Stimulated activated CD4-positive, alpha-beta T cell treated with anti-CD3 and anti-CD28 coated beads, Interleukin-2, amount 100 ng/mL, for 4 hours (primary cell): Measurements from ENCODE around the gene SLC15A2.
"Not testable (repeated sequence)": the region's sequence is repeated elsewhere in the genome, so short reads cannot be mapped to it uniquely, and the experiment has no call there.

Source experiments
- DNase-seq: peaks from one replicate; pipeline ENCODE4 v3.0.0-alpha.2; 2020; ENCODE audit warnings: low read depth

The SLC15A2 gene

DNA sequence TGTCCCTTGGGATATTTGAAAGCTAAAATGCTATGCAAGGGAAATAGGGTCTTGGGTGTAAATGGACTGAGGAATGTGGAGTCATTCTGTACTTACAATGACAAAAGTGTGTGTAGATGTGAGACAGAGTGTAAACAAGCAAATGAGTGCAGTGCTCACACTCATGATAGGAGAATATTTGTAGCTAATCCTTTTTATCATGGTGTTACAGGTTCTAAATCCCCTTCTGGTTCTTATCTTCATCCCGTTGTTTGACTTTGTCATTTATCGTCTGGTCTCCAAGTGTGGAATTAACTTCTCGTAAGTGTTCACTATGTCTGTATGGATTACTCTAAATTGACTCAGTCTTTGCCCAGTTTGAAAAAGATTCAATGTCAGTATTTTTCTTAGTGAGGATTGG, 30.5 kb downstream of the SLC15A2 start:
- no peak for DNase-seq

DNA sequence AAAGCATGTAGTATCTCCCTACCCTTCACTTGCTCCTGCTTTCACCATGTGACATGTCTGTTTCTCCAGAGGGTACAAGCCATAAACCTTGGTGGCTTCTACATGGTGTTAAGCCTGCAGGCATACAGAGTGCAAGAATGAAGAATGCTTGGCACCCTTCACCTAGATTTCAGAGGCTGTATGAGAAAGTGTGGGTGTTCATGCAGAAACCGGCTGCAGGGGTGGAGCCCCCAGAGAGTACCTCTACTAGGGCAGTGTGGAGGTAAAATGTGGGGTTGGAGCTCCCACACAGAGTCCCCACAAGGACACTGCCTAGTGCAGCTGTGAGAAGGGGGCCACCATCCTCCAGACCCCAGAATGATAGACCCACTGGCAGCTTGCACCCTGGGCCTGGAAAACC, 32.2 kb downstream of the SLC15A2 start:
- no peak for DNase-seq

DNA sequence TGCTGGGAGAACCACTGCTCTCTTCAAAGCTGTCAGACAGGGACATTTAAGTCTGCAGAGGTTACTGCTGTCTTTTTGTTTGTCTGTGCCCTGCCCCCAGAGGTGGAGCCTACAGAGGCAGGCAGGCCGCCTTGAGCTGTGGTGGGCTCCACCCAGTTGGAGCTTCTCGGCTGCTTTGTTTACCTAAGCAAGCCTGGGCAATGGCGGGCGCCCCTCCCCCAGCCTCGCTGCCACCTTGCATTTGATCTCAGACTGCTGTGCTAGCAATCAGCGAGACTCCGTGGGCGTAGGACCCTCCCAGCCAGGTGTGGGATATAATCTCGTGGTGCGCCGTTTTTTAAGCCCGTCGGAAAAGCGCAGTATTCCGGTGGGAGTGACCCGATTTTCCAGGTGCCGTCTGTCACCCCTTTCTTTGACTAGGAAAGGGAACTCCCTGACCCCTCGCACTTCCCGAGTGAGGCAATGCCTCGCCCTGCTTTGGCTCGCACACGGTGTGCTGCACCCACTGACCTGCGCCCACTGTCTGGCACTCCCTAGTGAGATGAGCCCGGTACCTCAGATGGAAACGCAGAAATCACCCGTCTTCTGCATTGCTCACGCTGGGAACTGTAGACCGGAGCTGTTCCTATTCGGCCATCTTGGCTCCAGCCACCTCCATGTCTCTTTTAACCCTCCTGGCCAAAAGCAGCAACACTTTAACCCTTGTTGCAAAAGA, 44.1 kb downstream of the SLC15A2 start:
- not testable (repeated sequence) for DNase-seq

DNA sequence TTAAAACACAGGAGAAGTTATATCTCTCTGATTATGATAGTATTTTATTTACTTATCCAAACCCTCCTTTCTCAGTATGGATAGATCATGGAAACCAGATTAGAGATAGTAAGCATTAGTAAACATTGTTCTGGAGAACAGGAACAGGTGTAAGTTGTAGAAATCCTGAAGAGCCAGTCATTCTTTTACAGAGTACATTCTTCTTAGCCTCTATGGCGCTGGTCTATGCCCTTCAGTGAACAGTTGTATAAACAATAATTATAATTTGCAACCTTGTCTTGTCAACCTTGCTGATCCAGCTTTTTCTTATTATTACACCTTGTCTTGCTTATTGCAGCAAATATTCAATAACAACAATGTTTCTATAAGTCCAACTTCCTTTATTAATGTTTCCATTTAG, 47.4 kb downstream of the SLC15A2 start:
- no peak for DNase-seq

DNA sequence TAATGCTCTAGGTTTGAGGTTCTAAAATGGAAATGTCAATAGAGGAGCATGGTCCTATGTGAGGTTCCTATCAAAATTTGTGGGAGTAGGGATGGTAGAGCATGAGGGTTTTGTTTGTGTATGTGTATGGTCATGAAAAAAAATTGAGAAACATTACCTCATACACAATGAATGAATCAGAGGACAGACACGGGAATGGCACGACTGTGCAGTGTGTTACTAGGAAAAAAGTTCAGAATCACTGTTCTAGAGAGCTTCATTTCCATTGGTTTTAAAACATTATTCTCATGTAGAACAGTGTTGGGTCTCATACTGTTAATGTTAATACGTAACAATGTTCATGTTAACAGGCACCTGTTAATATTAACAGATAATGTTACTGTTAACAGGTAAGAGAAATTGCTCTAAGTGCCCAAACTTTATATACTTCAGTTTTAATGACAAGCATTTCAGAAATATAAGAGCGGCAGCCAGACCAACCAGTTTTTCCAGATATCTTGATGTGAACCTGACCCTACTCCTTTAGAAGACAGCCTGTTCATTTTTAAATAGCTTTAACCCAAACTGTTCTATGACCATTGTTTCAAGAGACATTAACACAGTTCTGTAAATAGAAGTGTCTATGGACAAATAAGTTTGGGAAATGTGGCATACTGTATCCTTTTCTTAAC, 48.0 kb downstream of the SLC15A2 start:
- DNase-seq = no peak

DNA sequence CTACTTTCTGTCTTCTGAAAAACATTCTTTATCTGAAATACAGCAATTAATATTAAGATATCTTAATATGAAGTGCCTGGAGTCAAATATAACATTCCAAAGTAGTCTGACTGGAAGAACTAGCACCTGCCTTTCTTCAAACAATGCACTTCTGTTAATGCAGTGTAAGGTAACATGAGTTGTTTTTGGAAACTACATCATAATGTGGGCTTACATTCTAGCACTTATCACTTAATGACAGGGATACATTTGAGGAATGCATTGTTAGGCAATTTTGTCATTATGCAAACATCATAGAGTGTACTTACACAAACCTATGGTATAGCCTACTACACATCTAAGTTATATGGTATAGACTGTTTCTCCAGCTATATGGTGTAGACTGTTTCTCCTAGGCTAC, 49.2 kb downstream of the SLC15A2 start:
- DNase-seq = no peak

DNA sequence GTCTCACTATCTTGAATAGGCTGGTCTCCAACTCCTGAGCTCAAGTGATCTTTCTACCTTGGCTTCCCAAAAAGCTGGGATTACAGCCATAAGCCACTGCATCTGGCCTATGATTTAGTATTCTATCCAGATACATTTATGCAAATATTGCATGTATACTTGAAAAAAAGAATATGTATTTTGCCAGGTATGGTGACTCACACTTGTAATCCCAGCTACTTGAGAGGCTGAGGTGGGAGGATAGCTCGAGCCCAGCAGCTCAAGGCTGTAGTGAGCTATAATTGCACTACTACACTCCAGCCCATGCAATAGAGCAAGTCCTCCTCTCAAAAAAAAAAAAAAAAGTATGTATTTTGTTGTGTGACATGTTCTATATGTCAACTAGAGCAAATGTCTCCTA, 54.4 kb downstream of the SLC15A2 start:
- DNase-seq = no peak

DNA sequence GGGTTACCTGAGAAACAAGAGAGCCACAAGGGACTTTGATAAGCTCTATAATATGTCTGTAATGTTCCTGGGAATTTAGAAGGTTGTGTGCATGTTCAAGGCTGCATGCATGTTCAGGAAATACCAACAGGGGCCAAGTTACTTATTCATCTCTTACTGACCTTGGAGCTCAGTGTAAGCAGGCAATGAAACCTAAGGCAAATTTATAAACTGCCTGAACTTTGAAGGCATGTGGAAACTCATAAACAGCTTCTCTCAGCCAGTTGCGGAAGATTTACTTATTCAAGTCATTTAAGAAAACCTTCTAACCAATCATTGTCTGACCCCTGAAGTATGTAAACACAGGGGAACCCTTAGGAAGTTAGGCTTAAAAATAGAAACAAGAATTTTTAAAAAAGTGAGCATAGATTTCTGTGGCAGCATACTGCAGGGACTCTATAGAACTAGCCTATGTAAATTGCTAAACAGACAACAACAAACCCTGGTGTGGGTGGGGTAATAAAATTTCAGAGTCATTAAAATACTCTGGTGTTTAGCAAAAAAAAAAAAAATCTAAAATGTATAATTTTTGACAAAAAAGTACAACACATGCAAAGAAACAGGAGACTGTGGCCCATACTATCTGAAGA, 57.2 kb downstream of the SLC15A2 start:
- no peak for DNase-seq

DNA sequence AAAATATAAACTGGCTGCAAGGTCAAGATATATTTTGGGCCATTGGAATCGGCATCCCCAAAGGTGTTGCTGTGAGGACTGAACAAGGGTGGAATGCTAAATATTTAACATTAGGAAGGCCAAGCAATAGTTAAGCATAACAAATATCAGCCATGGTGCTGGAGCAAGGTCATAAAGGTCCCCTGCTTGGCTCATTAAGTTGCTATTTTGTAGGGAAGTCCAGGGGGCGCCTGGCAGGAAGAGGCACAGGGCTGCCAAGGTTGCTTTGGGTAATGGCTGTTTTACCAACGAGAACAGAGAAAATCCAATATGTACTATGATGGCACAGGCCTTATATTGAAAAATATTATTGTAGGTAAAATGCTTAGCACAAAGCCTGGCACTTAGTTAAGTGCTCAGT, 62.2 kb downstream of the SLC15A2 start:
- no peak for DNase-seq

DNA sequence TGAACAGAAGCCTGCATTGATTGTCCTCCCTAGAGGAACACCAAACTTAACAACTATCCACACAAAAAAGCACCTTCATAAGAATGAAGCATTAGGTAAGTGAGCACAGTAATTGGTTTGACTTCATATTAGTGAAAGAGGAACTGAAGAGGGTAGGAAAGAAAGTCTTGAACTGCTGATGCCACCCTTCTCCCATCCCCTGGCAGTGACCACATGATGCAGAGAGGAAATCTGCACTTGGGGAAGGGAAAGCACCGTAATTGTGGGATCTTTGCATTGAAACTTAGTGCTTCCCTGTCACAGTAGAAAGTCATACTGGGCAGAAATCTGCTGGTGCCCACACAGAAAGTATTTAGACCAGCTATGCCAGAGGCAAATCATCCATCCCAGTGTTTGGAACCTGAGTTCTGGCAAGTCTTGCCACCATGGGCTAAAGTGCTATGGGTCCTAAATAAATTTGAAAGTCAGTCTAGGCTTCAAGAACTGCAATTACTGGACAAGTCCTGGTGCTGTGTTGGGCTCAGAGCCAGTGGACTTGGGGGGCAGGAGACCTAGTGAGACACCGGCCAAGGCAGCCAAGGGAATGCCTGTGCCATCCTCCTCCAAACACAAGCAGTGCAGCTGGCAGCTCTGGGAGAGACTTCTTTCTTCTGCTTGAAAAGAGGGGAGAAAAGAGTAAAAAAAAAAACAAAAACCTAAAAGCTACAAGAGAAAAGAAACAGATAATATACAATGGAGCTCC, 63.6 kb downstream of the SLC15A2 start:
- no peak for DNase-seq

DNA sequence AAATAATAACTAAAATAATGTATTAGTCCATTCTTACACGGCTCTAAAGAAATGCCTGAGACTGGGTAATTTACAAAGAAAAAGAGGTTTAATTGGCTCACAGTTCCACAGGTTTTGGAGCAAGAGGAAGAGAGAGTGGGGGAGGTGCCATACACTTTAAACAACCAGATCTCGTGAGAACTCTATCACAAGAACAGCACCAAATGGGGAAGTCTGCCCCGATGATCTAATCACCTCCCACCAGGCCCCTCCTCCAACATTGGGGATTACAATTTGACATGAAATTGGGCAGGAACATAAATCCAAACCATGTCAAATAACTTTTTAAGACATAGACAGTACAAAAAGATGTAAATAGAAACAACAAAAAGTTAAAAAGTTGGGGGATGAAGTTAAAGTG, 64.6 kb downstream of the SLC15A2 start:
- DNase-seq = no peak

DNA sequence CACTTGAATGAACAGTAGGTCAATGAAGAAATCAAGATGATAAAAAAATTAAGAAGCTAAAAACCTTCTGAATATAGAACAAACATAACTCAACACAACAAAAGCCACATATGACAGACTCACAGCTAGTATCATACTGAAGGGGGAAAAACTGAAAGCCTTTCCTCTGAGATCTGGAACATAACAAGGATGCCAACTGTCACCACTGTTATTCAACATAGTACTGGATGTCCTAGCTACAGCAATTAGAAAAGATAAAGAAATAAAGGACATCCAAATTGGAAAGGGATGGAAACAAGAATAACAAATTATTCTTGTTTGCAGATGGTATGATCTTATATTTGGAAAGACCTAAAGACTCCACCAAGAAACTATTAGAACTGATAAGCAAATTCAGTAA, 67.1 kb downstream of the SLC15A2 start:
- DNase-seq = no peak

DNA sequence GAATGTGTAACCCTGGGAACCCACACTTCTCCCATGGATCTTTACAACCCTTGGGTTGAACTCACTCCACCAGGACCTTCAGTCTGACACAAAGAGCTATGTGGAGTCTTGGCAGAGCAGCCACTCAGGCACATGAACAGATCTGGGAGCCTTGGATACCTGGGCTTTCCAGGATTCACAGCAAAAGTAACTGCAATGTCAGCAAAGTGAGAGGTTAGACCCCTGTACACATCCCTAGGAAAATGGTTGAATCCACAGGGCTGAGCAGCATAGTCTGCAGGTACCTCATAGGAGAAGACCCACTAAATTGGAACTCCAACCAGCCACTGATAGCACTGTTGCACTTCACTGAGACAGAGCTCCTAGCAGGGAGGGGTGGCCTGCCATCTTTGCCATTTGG, 68.2 kb downstream of the SLC15A2 start:
- DNase-seq = no peak

DNA sequence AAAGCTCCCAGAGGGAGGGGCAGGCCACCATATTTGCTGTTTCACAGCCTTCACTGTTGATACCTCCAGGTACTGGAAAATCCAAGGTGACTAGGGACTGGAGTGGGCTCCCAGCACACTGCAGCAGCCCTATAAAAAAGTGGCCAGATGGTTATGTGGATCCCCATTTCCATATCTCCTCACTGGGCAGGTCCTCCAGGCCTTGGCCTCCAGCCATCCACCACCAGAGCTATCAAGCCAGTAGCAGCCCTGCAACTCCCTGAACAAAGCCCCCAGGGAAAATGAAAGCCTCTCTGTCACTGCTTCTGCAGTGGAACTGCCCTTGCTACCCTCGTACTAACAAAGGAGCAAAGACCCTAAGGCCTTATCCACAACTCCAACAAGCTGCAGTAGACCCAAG, 69.4 kb downstream of the SLC15A2 start:
- no peak for DNase-seq

DNA sequence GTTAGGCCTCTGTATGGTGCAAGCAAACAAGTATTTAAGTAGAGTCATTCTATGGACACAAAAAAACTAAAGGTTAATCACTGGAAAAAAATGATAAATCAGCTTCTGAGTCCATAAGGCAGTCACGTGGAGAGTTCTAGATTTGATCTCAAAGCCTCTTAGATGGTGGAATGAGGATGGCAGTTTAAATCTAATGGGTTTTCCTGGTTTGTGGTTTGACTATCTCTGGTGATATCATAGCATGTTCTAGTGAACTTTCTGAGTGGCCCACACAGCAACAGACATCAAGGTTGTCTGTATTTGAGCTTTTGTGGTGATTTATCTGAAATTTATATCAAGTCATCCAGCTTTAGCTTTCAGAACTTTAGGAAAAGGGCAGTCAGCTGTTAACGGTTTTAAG, 75.4 kb downstream of the SLC15A2 start:
- no peak for DNase-seq

DNA sequence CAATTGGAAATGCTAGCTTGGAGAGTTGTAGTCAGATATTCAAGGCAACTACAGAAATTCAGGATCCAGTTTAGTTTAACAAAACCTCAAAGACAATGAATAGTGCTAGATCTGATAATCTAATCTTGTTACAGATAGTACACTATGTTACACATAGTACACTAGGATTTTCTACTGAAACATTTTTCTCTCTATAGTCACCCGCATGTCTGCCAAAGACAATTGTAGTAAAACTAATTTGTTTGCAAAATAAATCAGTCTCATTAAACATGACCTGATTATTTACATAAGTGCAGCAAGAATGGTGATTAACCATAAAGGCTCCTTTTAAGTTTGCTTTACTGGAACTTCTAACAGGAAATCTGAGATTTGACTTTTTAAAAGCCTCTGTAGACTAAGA, 75.8 kb downstream of the SLC15A2 start:
- DNase-seq = no peak

DNA sequence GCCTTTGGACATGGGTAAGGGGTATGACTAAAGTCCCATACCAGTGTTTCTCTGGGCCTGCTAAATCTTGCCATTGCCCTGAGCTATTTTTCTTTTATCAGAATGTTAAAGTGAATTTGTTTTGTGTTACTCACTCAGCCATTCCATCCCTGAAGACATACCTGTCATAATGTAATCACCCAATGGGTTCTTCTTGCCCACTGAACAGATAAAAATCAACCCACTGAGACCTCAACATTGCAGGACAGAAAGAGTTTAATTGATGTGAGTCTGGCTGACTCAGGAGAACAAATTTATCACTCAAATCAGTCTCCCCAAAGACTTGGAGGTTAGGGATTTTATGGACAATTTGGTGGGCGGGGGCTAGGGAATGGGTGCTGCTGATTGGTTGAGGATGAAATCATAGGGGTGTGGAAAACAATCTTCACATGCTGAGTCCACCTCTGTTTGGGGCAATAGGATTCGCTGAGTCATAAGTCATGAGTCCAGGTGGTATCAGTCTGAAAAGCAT, 80.5 kb downstream of the SLC15A2 start:
- DNase-seq = no peak

DNA sequence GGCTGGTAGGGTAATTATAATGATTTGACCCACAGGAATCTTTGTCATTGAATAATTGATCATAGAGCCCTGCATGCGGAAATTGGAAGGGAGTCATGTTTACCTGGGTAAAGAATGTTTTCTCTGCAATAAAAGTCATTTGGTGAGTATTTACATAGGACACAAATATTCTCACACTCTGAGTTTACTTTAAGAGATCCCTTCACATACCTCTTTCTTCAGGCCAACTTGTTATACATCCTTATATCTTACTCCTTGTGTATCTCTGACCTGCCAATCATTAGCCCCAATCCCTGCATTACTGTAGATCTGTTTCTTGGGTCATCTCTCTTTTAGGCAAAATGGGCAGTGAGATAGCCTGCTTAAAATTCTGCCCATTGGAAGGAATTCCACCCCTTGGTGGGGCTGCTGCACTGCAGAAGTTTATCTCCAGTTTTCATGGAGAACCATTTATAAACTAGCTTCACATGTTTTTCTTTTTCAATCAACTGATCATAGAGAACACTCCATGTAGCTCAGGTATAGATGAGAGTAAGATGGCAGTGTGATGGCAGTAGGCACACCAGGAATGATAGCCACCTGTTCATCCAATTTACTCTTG, 81.6 kb downstream of the SLC15A2 start:
- no peak for DNase-seq

DNA sequence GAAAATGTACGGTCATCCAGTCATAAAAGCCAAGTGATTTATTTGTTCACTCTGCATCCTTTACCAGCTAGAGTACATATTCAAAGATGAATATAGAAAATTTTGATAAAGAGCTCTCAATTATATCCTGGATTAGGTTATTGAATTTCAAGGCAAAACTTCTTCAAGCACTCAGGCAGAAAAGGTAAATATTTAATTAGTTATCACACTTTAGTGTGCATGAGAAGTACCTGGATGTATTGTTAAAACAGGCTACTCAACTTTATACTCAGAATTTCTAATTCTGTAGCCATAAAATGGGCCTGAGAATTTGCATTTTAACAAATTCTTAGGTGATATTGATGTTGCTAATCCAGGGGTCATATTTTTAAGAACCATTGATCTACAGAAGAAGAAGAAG, 82.5 kb downstream of the SLC15A2 start:
- no peak for DNase-seq

DNA sequence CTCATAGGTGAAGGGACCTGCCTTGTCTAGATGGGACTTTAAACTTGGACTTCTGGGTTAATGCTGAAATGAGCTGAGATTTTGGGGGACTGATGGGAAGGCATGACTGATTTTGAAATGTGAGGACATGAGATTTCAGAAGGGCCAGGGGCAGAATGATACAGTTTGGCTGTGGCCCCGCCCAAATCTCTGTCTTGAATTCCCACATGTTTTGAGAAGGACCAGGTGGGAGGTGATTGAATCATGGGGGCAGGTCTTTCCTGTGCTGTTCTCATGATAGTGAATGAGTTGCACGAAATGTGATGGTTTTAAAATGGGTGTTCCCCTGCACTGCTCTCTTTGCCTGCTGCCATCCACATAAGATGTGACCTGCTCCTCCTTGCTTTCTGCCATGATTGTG, 85.0 kb downstream of the SLC15A2 start:
- DNase-seq = no peak

DNA sequence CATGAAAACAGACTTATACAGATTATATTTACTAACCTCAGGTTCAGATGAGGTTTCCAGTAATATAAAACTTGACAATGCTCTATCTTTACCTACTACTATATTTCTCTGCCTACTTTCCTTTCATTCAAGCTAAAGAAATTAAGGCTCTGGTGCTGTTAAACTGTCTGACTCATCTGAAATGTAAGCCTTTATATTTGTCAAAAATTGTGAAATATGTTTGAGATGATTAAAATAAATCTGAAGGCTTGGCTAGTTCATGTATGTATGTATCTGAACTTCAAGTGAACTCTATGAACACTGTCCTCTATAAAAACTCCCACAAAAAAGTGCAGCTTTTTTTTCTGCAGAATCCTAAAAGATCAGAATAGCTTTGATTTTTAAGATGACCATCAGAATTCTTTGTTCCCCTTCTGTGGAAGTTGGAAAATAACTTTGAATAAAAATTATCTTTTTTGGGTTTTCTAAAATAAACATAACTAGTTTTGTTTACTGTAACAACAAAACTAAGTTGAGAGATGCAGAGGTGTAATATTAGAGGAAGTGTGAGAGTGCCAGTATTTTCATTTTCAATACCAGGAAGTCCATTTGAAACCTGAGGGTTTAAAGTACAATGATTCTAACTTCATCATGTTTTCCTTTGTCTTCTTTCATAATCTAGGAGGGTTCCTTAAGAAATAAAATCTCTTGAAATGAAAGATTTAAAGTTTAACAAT, 85.7 kb downstream of the SLC15A2 start:
- DNase-seq = no peak

DNA sequence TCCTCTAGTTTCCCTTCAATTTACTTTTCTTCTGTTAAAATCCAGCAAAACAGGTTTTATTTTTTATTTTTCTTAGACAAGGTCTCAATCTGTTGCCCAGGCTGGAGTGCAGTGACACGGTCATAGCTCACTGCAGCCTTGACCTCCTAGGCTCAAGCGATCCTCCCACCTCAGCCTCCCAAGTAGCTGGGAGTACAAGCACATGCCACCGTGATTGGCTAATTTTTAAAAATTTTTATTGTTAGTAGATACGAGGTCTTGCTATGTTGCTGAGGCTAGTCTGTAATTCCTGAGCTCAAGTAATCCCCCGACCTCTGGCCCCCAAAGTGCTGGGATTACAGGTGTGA, 86.2 kb downstream of the SLC15A2 start:
- DNase-seq = no peak
